ENCODE data around the gene ROMO1. TPM values are rescaled to one million over a fixed set of nuclear protein-coding genes. Genes with fewer than 3 reads are reported as not detected.

The ROMO1 gene
- 100 to 1,000 TPM in 1 of 2 experiments, 10 to 100 TPM in 1; 50.4 to 112 TPM for total RNA-seq

DNA sequence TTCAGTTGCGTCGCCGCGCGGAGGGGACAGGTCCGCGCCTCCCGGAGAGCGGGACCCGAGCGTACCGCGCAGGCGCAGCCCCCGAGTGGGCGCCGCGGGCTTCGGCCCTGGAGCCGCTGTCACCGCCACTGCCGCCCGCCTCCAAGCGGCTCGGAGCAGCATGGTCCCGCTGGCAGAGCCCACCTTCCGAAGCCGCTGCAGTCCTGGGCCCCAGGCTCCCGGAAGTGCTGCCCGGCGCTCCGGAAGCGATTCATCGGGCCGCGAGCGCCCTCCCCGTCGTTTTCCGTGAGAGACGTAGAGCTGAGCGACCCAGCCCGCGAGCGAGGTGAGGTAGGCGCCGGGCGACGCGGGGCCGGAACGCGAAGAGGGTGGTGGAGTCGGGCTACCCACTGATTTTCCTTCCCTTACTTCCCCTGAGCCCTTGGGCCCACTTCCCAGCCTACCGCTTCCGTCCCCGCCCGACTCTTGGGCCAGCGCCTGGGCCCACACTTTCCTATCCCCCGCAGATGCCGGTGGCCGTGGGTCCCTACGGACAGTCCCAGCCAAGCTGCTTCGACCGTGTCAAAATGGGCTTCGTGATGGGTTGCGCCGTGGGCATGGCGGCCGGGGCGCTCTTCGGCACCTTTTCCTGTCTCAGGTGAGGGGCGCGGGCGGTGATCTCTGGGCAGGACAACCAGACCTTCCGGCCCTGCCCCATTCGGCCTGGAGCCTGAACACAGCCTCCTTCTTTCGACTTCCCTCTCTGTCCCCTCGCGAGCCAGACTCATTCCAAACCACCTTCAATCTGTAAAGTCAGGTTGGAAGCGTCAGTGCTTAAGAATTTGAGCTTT lies at the start of gene ROMO1, which contains the start of gene NFS1:
Gene ROMO1, plus strand, starts transcription at position 279 of the 830 bp plus-strand sequence. Its CDS starts 228 bp downstream, at position 507.
Gene NFS1, minus strand, starts transcription at position 226 of the 830 bp plus-strand sequence. Its CDS starts 64 bp downstream, at position 162.
- H3K9me3 Mint-ChIP-seq (ENCODE audit: low read depth) = no peaks in the 10 kb centered on the region
- H3K4me3 Mint-ChIP-seq = peak within 1 kb of the TSS; percentile 87
- peak; percentile 94 for DNase-seq
- H3K27me3 Mint-ChIP-seq = no peaks in the 10 kb centered on the region
- POLR2A ChIA-PET = interaction anchor here (0.6 to 1.2 kb wide), 7 partner anchors 12 to 246 kb away, joined by 3 to 8 read pairs (median 3); partner anchors contain the start of genes CPNE1, RBM12, RBM39 and SPAG4
- CTCF ChIA-PET = interaction anchor here (0.8 to 2.3 kb wide), 7 partner anchors 12 to 129 kb away, joined by 3 to 10 read pairs (median 3); no protein-coding TSS in a partner anchor
- peak within 1 kb of the TSS; percentile 98 for H3K27ac Mint-ChIP-seq
- peak; percentile 92 for ATAC-seq
- intact Hi-C loops (cut with DNase I, micrococcal nuclease) = loop anchor here (1.0 to 10.0 kb wide), 11 partner anchors 35 to 255 kb away; partner anchors contain the start of genes CPNE1 (in 2 of the 2), RBM12 (in 2 of the 2), CEP250 (in 1 of the 2) and ERGIC3 (in 1 of the 2)
- peaks cover 44% of the 10 kb centered on the region for H3K4me1 Mint-ChIP-seq
- peaks cover 60% of the 10 kb centered on the region for H3K36me3 Mint-ChIP-seq (ENCODE audit: low read depth)

DNA sequence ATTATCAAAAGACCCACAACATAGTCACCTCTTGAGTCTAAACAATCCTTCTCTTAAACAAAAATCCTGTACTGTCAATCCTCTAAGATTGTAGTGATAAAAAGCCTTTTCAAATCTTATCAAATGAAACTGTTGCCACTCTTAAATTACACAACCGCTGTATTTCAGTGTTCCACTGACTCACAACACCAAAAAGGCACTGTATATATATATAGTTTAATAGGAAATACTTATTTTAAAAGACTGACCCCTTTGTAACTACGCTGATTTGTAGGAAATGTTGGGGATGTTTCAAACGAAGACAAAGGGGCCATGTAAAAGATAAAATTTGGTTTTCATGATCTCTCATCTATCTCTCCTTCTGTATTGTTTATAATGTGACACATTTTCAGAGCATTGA lies 48.6 kb upstream of the ROMO1 start:
- Mint-ChIP-seq H3K4me1 (peaks cover 58% of the 10 kb centered on the region), H3K9me3 (ENCODE audit: low read depth) (no peaks in the 10 kb centered on the region), H3K27ac (peak overlapping the region; percentile 74), H3K27me3 (no peaks in the 10 kb centered on the region), H3K36me3 (ENCODE audit: low read depth) (peaks cover 40% of the 10 kb centered on the region), H3K4me3 (no peak overlapping the region)
- no peak for DNase-seq
- CTCF ChIA-PET = no interaction called here
- POLR2A ChIA-PET = no interaction called here
- ATAC-seq = no peak
- intact Hi-C loops (cut with DNase I, micrococcal nuclease) = no loop called here

DNA sequence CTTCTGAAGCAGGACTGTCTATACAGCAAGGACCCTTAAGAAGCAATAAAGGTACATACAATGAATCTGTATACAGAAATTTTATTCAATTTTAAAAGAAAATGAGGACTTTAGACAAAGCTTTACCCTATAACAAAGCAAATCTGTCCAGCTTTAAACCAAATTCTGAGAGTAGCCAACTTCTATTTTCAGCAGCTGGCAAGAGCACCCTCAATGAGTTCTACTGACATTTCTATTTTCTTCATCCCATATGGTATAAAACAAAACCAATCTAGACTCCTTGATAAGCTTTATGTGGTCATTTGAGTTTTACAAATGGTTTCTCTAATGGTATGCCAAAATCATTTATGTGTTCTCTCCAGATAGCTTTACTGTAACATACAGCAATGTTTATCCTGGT lies 47.2 kb upstream of the ROMO1 start:
- intact Hi-C loops (cut with DNase I, micrococcal nuclease) = no loop called here
- ATAC-seq (no peak), DNase-seq (no peak)
- Mint-ChIP-seq H3K27me3 (no peaks in the 10 kb centered on the region), H3K27ac (no peak overlapping the region), H3K36me3 (ENCODE audit: low read depth) (peaks cover 43% of the 10 kb centered on the region), H3K4me1 (peaks cover 59% of the 10 kb centered on the region), H3K4me3 (no peak overlapping the region), H3K9me3 (ENCODE audit: low read depth) (no peaks in the 10 kb centered on the region)
- POLR2A ChIA-PET = no interaction called here
- CTCF ChIA-PET = interaction anchor here (0.6 to 1.2 kb wide), 3 partner anchors 15 to 51 kb away, joined by 3 to 4 read pairs (median 3); no protein-coding TSS in a partner anchor

DNA sequence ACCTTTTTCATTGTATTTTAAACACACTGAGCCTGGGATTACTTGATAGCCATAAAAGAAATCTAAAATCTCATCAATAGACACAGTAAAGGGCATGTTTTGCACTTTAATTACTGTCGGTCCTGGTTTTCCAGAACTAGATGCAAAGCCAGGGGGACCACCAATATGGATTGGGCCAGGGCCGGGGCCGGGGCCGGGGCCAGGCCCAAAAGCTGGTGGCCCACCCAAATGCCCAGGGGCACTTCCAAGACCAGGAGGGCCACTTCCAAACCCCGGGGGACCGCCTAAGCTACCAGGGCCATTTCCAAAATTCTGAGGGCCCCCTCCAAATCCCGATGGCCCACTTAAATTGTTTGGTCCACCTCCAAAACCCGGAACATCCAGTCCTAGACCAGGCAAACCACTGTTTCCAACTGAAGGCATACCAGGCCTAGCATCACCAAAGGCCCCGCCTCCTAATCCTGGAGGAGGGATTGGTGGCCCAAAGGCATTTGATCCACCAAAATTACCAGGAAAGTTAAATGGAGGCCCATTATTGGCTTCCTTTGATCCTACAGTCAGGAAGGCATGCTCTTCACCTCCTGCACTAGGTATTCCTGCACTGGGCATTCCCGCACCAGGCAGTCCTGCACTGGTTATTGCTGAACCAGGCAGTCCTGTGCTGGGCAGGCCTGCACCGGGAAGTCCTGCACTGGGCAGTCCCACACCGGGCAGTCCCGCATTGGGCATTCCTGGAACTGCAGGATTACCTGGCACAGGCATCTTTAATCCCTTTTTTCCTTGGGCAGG lies 46.4 kb upstream of the ROMO1 start:
- H3K27ac Mint-ChIP-seq = no peak overlapping the region
- ChIA-PET POLR2A (interaction anchor here (0.6 kb wide), 2 partner anchors 91 to 393 kb away, joined by 3 to 5 read pairs; no protein-coding TSS in a partner anchor), CTCF (interaction anchor here (0.5 to 1.2 kb wide), 5 partner anchors 16 to 40 kb away, joined by 3 to 4 read pairs (median 3); no protein-coding TSS in a partner anchor)
- H3K36me3 Mint-ChIP-seq (ENCODE audit: low read depth) = peaks cover 48% of the 10 kb centered on the region
- DNase-seq (no peak), ATAC-seq (no peak)
- H3K9me3 Mint-ChIP-seq (ENCODE audit: low read depth) = no peaks in the 10 kb centered on the region
- peaks cover 60% of the 10 kb centered on the region for H3K4me1 Mint-ChIP-seq
- H3K27me3 Mint-ChIP-seq = no peaks in the 10 kb centered on the region
- intact Hi-C loops (cut with DNase I, micrococcal nuclease) = no loop called here
- no peak overlapping the region for H3K4me3 Mint-ChIP-seq

DNA sequence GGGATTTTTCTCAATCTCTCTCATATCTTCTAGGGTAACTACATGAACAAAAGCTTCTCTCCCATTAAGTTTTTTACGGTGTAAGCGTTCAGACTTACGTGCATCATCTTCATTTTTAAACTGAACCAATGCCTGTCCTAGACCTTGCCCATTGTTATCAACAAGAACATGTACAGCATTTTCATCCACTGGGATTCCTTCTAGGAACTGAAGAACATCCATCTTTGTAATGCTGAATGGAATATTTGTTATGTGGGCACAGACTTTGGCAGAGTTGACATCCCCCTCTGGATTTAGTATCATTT lies 45.8 kb upstream of the ROMO1 start:
- ChIA-PET CTCF (interaction anchor here (0.6 to 1.2 kb wide), 6 partner anchors 10 to 52 kb away, joined by 3 to 7 read pairs (median 4); no protein-coding TSS in a partner anchor), POLR2A (interaction anchor here (0.6 to 0.7 kb wide), 2 partner anchors 64 to 91 kb away, joined by 4 to 5 read pairs; no protein-coding TSS in a partner anchor)
- no peak for DNase-seq
- H3K9me3 Mint-ChIP-seq (ENCODE audit: low read depth) = no peaks in the 10 kb centered on the region
- no peaks in the 10 kb centered on the region for H3K27me3 Mint-ChIP-seq
- H3K4me3 Mint-ChIP-seq = no peak overlapping the region
- peaks cover 46% of the 10 kb centered on the region for H3K36me3 Mint-ChIP-seq (ENCODE audit: low read depth)
- ATAC-seq = no peak
- intact Hi-C loops (cut with DNase I, micrococcal nuclease) = no loop called here
- H3K4me1 Mint-ChIP-seq = peaks cover 59% of the 10 kb centered on the region
- no peak overlapping the region for H3K27ac Mint-ChIP-seq

- DNase-seq (no peak), ATAC-seq (no peak)
- H3K4me3 Mint-ChIP-seq = no peak overlapping the region
- H3K27me3 Mint-ChIP-seq = no peaks in the 10 kb centered on the region
- peaks cover 44% of the 10 kb centered on the region for H3K36me3 Mint-ChIP-seq (ENCODE audit: low read depth)
- intact Hi-C loops (cut with DNase I, micrococcal nuclease) = no loop called here
- ChIA-PET CTCF (interaction anchor here (0.9 to 1.2 kb wide), 5 partner anchors 10 to 53 kb away, joined by 3 to 7 read pairs (median 4); no protein-coding TSS in a partner anchor), POLR2A (interaction anchor here (0.7 kb wide), 2 partner anchors 12 to 64 kb away, joined by 4 read pairs; no protein-coding TSS in a partner anchor)
- no peaks in the 10 kb centered on the region for H3K9me3 Mint-ChIP-seq (ENCODE audit: low read depth)
- H3K27ac Mint-ChIP-seq = no peak overlapping the region
- H3K4me1 Mint-ChIP-seq = peaks cover 59% of the 10 kb centered on the region
These were observed 45.3 kb upstream of the ROMO1 start for GRCh38 chr20:35653893-35654292.

GRCh38 chr20:35654415-35654814 lies 44.8 kb upstream of the ROMO1 start:
- DNase-seq = no peak
- H3K36me3 Mint-ChIP-seq (ENCODE audit: low read depth) = peaks cover 44% of the 10 kb centered on the region
- no peaks in the 10 kb centered on the region for H3K27me3 Mint-ChIP-seq
- no peak overlapping the region for H3K4me3 Mint-ChIP-seq
- no peak overlapping the region for H3K27ac Mint-ChIP-seq
- CTCF ChIA-PET = interaction anchor here (0.6 to 1.2 kb wide), 4 partner anchors 9 to 127 kb away, joined by 3 to 7 read pairs (median 3); no protein-coding TSS in a partner anchor
- intact Hi-C loops (cut with DNase I, micrococcal nuclease) = no loop called here
- ATAC-seq = no peak
- H3K4me1 Mint-ChIP-seq = peaks cover 58% of the 10 kb centered on the region
- POLR2A ChIA-PET = interaction anchor here (0.7 kb wide), 1 partner anchor 13 kb away, joined by 4 read pairs; no protein-coding TSS in a partner anchor
- H3K9me3 Mint-ChIP-seq (ENCODE audit: low read depth) = no peaks in the 10 kb centered on the region

DNA sequence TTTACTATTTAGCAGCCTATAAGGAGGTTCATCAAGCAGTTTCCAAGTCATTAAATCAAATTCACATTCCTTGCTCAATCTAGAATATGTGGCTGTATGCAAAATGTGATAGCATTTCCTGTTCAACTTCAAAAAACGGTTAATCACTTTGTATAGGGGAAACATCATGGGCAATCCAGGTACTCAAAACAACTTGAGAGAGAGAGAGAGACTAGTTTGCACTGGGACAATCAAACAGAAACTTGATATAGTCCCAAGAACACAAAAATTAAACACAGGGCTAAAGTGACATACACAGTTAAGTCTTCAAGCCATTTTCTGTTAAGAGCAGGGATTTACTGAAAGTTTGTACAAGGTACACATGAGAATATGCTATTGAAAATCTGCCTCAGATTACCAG lies 41.9 kb upstream of the ROMO1 start:
- peaks cover 3% of the 10 kb centered on the region for H3K9me3 Mint-ChIP-seq (ENCODE audit: low read depth)
- ChIA-PET POLR2A (interaction anchor here (1.7 kb wide), 1 partner anchor 37 kb away, joined by 4 read pairs; no protein-coding TSS in a partner anchor), CTCF (interaction anchor here (0.6 to 1.7 kb wide), 5 partner anchors 9 to 38 kb away, joined by 3 to 6 read pairs (median 3); no protein-coding TSS in a partner anchor)
- peaks cover 59% of the 10 kb centered on the region for H3K4me1 Mint-ChIP-seq
- H3K4me3 Mint-ChIP-seq = peak overlapping the region; percentile 24
- no peaks in the 10 kb centered on the region for H3K27me3 Mint-ChIP-seq
- intact Hi-C loops (cut with DNase I, micrococcal nuclease) = no loop called here
- no peak for ATAC-seq
- H3K27ac Mint-ChIP-seq = peak overlapping the region; percentile 89
- H3K36me3 Mint-ChIP-seq (ENCODE audit: low read depth) = peaks cover 42% of the 10 kb centered on the region
- no peak for DNase-seq

GRCh38 chr20:35660122-35660937 lies 38.9 kb upstream of the ROMO1 start:
- POLR2A ChIA-PET = interaction anchor here (0.6 to 4.5 kb wide), 8 partner anchors 41 to 294 kb away, joined by 3 to 55 read pairs (median 6); partner anchors contain the start of genes ERGIC3, SCAND1 and SPAG4
- H3K4me1 Mint-ChIP-seq = peaks cover 68% of the 10 kb centered on the region
- peaks cover 57% of the 10 kb centered on the region for H3K36me3 Mint-ChIP-seq (ENCODE audit: low read depth)

More at GRCh38 chr20:35660122-35660937, 38.9 kb upstream of the ROMO1 start:
- Mint-ChIP-seq H3K4me3 (peak overlapping the region; percentile 80), H3K27ac (peak overlapping the region; percentile 100), H3K27me3 (no peaks in the 10 kb centered on the region), H3K9me3 (ENCODE audit: low read depth) (peaks cover 3% of the 10 kb centered on the region)
- intact Hi-C loops (cut with DNase I, micrococcal nuclease) = loop anchor here (1.0 to 5.0 kb wide), 7 partner anchors 41 to 568 kb away; partner anchors contain the start of genes ERGIC3 (in 1 of the 2), RBM39 (in 1 of the 2) and TRPC4AP (in 1 of the 2)
- peak; percentile 40 for ATAC-seq
- peak; percentile 68 for DNase-seq
- CTCF ChIA-PET = interaction anchor here (0.9 to 8.6 kb wide), 6 partner anchors 12 to 107 kb away, joined by 3 to 92 read pairs (median 3); partner anchors contain the start of genes NFS1, ROMO1 and SPAG4
